ENCODE measurements around the gene MPRIP. TPM values are rescaled to one million over a fixed set of nuclear protein-coding genes. Genes with fewer than 3 reads are reported as not detected.

MPRIP gene
- total RNA-seq, 1 experiment from 2014 or later, result 132 TPM

DNA sequence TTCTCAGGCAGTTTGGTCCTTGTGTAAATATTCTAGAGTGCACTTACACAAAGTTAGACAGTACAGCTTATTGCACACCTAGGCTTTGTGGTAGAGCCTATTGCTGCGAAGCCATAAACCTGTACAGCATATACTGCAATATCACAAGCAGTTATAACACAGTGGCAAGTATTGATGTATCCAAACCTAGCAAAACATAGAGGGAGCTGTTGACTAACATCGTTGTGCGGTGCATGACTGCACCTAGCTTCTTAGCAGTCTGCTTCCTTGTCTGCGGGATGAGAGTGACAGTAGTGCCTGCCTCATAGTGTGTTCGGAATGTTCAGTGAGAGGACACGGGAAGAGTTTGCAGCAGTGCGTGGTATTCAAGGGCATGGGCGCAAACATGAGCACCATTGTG, 78.9 kb downstream of the MPRIP start:
- Mint-ChIP-seq H3K36me3 (ENCODE audit: insufficient read depth in 1 of 3, low read depth in 3 of 3) (no peaks in the 10 kb centered on the region; a peak in 2 of 7 replicates), H3K27me3 (ENCODE audit: low read depth) (no peaks in the 10 kb centered on the region), H3K4me1 (peaks cover 9 to 14% of the 10 kb centered on the region in 2 experiments; a peak in 3 of 4 replicates), H3K9me3 (no peaks in the 10 kb centered on the region), H3K4me3 (no peak overlapping the region), H3K27ac (peak overlapping the region in 2 of 3 experiments; percentile 42 to 44; a peak in 1 of 7 replicates)
- no peak overlapping the region for H2BK12ac ChIP-seq (ENCODE audit: insufficient read length, low read depth, low read length)
- no peak overlapping the region for H3K27ac ChIP-seq (ENCODE audit: insufficient read length, low read depth, low read length)
- no peaks in the 10 kb centered on the region for H3K9me3 ChIP-seq (ENCODE audit: control insufficient read depth, low read depth, low read length)
- no peak overlapping the region for H2BK15ac ChIP-seq (ENCODE audit: low read depth, low read length)
- H3K23ac ChIP-seq (ENCODE audit: insufficient read length, low read depth, low read length), result no peak overlapping the region
- H3K79me2 ChIP-seq (ENCODE audit: insufficient read depth, low read length), result peaks cover 2% of the 10 kb centered on the region; the same call in 1 of the 2 replicates
- no peak overlapping the region for H2BK120ac ChIP-seq (ENCODE audit: low read depth, low read length, poor library complexity, severe bottlenecking)
- no peaks in the 10 kb centered on the region for H3K27me3 ChIP-seq (ENCODE audit: insufficient read depth, low read length)
- no peak overlapping the region for H3K18ac ChIP-seq (ENCODE audit: insufficient read length, low read depth, low read length)
- no peak overlapping the region for H3K4ac ChIP-seq (ENCODE audit: low read depth, low read length)
- H4K91ac ChIP-seq (ENCODE audit: insufficient read length, low read depth, low read length), result no peak overlapping the region
- no peak overlapping the region for H3K4me2 ChIP-seq (ENCODE audit: insufficient read depth, insufficient read length, low read length)
- no peak overlapping the region for H3K14ac ChIP-seq (ENCODE audit: insufficient read depth, low read length)
- H2BK5ac ChIP-seq (ENCODE audit: insufficient read length, low read length), result no peak overlapping the region
- no peak overlapping the region for H3T11ph ChIP-seq (ENCODE audit: low read length)
- no peak overlapping the region for H4K8ac ChIP-seq (replicated peaks; ENCODE audit: insufficient read length, low read depth, low read length)
- no peak overlapping the region for H2AFZ ChIP-seq (ENCODE audit: low read length)
- DNase-seq, result no peak
- no peak overlapping the region for H2AK5ac ChIP-seq (ENCODE audit: insufficient read length, low read length)
- no peaks in the 10 kb centered on the region for H3K79me1 ChIP-seq (ENCODE audit: insufficient read depth, low read depth, low read length, poor library complexity, severe bottlenecking)
- no CpG with 5 or more reads among the region's 8 CpGs for WGBS (ENCODE audit: extremely low coverage, insufficient read length, low lambda C conversion rate)
- H3K23me2 ChIP-seq (ENCODE audit: insufficient read length, low read depth, low read length, poor library complexity, severe bottlenecking), result no peaks in the 10 kb centered on the region
- H3K4me1 ChIP-seq (ENCODE audit: insufficient read depth, low read length), result no peaks in the 10 kb centered on the region
- H2BK20ac ChIP-seq (ENCODE audit: low read depth, low read length, poor library complexity, severe bottlenecking), result no peak overlapping the region
- H3K9ac ChIP-seq (ENCODE audit: extremely low read depth, insufficient read length, low read length), result no peak overlapping the region
- H3K56ac ChIP-seq (ENCODE audit: insufficient read length, low read depth, low read length), result no peak overlapping the region
- no peaks in the 10 kb centered on the region for H4K20me1 ChIP-seq (ENCODE audit: control insufficient read depth, insufficient read depth, insufficient read length)
- TF ChIP-seq, protein P1, sequence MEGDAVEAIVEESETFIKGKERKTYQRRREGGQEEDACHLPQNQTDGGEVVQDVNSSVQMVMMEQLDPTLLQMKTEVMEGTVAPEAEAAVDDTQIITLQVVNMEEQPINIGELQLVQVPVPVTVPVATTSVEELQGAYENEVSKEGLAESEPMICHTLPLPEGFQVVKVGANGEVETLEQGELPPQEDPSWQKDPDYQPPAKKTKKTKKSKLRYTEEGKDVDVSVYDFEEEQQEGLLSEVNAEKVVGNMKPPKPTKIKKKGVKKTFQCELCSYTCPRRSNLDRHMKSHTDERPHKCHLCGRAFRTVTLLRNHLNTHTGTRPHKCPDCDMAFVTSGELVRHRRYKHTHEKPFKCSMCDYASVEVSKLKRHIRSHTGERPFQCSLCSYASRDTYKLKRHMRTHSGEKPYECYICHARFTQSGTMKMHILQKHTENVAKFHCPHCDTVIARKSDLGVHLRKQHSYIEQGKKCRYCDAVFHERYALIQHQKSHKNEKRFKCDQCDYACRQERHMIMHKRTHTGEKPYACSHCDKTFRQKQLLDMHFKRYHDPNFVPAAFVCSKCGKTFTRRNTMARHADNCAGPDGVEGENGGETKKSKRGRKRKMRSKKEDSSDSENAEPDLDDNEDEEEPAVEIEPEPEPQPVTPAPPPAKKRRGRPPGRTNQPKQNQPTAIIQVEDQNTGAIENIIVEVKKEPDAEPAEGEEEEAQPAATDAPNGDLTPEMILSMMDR (conservative IDR thresholded peaks at IDR 0.05), result no peak
- no peak overlapping the region for H4K5ac ChIP-seq (ENCODE audit: insufficient read length, low read depth, low read length)

All from H9 (cell line).